ENCODE data around the gene CLCN6. TPM values are rescaled to one million over a fixed set of nuclear protein-coding genes. Genes with fewer than 3 reads are reported as not detected.
A peak's percentile ranks its signal among the peaks of the same experiment; 100 is the strongest.

The CLCN6 gene
- total RNA-seq, 1 donor from 2014 or later: 30.4 TPM

DNA sequence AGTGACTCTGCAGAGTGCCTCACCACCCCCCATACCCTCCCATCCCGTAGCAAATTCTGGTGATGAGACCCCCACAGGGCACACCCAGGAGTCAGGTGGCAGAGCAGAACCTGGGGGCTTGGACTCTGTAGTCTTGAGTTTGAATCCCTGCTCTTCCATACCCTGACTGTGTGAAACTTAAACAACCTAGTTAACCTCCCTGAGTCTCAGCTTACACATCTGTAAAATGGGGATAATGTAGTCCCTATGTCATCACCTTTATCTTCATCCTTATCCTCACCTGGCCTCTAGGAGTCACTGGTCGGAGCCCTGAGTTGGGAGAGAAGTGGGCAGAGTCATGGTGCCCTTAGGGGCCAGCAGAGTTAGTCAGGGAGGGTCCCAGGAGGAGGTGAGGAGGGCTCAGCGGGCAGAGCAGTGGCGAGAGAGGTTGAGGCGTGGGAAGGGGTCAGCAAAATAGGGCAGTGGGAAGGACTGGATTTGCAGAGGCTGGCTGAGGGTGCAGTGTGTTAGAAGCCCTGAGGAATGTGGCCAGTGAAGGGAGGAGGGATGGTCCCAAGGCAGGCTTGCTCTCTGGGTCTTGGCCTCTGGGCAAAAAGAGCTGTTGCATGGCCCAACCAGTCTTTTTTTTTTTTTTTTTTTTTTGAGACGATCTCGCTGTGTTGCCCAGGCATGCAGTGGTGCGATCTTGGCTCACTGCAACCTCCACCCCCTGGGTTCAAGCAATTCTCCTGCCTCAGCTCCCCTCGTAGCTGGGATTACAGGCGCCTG lies 25.4 kb upstream of the CLCN6 start:
- Mint-ChIP-seq H3K4me3 (ENCODE audit: unreplicated experiment) (no peak overlapping the region), H3K27ac (ENCODE audit: unreplicated experiment) (no peak overlapping the region), H3K4me1 (ENCODE audit: unreplicated experiment) (peaks cover 4% of the 10 kb centered on the region), H3K27me3 (ENCODE audit: unreplicated experiment) (no peaks in the 10 kb centered on the region), H3K9me3 (ENCODE audit: unreplicated experiment) (no peaks in the 10 kb centered on the region), H3K36me3 (ENCODE audit: unreplicated experiment) (no peaks in the 10 kb centered on the region)
- TF ChIP-seq, protein P1, sequence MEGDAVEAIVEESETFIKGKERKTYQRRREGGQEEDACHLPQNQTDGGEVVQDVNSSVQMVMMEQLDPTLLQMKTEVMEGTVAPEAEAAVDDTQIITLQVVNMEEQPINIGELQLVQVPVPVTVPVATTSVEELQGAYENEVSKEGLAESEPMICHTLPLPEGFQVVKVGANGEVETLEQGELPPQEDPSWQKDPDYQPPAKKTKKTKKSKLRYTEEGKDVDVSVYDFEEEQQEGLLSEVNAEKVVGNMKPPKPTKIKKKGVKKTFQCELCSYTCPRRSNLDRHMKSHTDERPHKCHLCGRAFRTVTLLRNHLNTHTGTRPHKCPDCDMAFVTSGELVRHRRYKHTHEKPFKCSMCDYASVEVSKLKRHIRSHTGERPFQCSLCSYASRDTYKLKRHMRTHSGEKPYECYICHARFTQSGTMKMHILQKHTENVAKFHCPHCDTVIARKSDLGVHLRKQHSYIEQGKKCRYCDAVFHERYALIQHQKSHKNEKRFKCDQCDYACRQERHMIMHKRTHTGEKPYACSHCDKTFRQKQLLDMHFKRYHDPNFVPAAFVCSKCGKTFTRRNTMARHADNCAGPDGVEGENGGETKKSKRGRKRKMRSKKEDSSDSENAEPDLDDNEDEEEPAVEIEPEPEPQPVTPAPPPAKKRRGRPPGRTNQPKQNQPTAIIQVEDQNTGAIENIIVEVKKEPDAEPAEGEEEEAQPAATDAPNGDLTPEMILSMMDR (IDR thresholded peaks at IDR 0.05): no peak
- DNase-seq (ENCODE audit: extremely low spot score, unreplicated experiment): no peak

DNA sequence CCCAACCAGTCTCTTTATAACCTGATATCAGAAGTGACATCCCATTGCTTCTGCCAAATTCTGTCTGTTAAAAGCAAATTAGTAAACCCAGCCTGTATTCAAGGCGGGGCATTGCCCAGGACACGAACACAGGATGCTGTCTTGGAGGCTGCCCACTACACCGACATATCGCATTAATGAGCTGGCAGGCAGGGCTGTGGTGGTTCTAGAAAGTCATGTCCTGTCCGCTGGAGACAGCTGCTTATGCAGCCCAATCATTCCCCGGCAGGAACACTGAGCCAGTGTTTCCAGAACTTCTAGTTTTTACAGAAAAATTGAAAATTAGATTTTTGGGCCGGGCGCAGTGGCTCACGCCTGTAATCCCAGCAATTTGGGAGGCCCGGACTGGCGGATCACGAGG lies 24.7 kb upstream of the CLCN6 start:
- no peaks in the 10 kb centered on the region for H3K36me3 Mint-ChIP-seq (ENCODE audit: unreplicated experiment)
- peaks cover 7% of the 10 kb centered on the region for H3K4me1 Mint-ChIP-seq (ENCODE audit: unreplicated experiment)
- TF ChIP-seq, protein P1 (IDR thresholded peaks at IDR 0.05): no peak
- H3K4me3 Mint-ChIP-seq (ENCODE audit: unreplicated experiment): no peak overlapping the region
- H3K27me3 Mint-ChIP-seq (ENCODE audit: unreplicated experiment): no peaks in the 10 kb centered on the region
- no peak for DNase-seq (ENCODE audit: extremely low spot score, unreplicated experiment)
- H3K27ac Mint-ChIP-seq (ENCODE audit: unreplicated experiment): no peak overlapping the region
- no peaks in the 10 kb centered on the region for H3K9me3 Mint-ChIP-seq (ENCODE audit: unreplicated experiment)

DNA sequence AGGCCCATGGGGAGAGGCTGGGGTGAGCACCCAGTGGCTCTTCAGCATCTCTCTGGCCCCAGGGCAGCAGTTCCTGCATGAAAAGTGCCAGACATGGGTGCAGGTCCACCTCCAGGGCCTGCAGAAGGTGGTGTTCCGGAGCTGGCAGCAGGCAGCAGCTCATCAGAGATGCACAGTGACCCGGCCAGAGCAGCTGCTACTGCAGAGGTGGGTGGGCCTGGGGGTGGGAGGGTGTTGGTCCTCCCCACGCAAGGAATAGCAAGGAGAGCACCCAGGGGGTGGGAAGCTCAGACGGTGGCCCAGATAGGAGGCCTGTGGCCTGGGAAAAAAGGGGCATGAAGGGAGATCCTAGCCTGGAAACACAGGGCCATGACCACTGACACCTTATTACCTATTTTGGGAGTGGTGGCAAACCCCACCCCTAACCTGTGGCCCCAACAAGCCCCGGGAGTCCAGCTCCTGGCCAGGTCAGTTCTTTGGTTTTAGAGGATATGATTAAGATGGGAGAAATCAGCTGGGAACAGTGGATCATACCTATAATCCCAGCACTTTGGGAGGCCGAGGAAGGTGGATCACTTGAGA lies 23.8 kb upstream of the CLCN6 start:
- Mint-ChIP-seq H3K4me3 (ENCODE audit: unreplicated experiment) (no peak overlapping the region), H3K27ac (ENCODE audit: unreplicated experiment) (no peak overlapping the region), H3K36me3 (ENCODE audit: unreplicated experiment) (no peaks in the 10 kb centered on the region), H3K9me3 (ENCODE audit: unreplicated experiment) (no peaks in the 10 kb centered on the region), H3K27me3 (ENCODE audit: unreplicated experiment) (no peaks in the 10 kb centered on the region), H3K4me1 (ENCODE audit: unreplicated experiment) (peaks cover 16% of the 10 kb centered on the region)
- DNase-seq (ENCODE audit: extremely low spot score, unreplicated experiment): no peak
- TF ChIP-seq, protein P1 (IDR thresholded peaks at IDR 0.05): no peak

DNA sequence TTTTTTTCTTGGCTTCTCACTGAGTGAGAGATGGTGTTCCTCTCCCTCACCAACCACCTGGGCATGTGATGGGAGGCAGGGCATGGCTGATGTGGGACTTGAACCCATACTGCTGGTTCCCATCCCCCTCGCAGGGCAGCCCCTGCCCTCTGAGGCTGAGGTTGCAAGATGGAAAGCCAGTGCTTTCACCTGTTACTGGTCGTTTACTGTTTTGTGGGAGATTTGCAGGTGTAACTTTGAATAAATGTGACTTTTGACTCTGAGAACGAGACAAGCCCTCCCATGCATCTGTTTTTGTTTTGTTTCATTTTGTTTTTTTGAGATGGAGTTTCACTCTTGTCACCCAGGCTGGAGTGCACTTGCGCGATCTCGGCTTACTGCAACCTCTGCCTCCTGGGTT lies 22.4 kb upstream of the CLCN6 start:
- no peaks in the 10 kb centered on the region for H3K36me3 Mint-ChIP-seq (ENCODE audit: unreplicated experiment)
- no peaks in the 10 kb centered on the region for H3K27me3 Mint-ChIP-seq (ENCODE audit: unreplicated experiment)
- no peak for DNase-seq (ENCODE audit: extremely low spot score, unreplicated experiment)
- no peaks in the 10 kb centered on the region for H3K9me3 Mint-ChIP-seq (ENCODE audit: unreplicated experiment)
- H3K27ac Mint-ChIP-seq (ENCODE audit: unreplicated experiment): no peak overlapping the region
- TF ChIP-seq, protein P1 (IDR thresholded peaks at IDR 0.05): no peak
- H3K4me1 Mint-ChIP-seq (ENCODE audit: unreplicated experiment): peaks cover 28% of the 10 kb centered on the region
- no peak overlapping the region for H3K4me3 Mint-ChIP-seq (ENCODE audit: unreplicated experiment)

DNA sequence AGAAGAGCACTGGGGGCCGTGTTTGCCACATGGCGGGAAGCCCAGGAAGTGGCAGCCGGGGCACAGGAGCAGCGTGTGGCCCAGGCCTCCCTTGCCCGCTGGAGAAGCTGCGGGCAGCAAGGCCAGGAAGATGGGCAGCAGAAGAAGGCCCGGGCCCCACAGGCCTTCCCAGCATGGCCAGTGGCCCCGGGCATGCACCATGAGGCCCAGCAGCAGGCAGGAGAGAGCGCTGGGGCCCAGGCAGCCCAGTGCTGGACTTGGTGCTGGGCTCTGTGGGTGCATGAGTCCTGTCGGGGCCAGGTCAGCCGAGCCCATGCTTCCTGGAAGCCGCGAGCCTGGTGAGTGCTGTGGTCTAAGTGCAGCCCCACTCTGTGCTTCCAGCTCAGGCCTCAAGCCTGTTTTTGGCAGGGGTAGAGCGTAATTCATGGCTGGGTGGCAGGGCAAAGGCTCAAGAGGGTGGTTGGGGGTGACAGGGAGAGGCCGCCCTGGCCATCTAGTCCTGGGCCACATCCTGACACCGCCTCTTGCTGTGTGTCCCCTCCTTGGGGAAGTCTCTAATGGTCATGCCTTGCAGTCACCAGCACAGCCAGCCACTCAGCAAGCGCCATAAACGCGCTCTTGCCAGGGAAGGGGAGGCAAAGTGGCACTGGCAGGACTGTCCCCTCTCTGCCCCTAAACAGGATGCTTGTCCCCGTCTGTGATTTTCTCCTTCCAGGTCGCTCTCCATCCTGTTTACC lies 21.6 kb upstream of the CLCN6 start:
- no peak overlapping the region for H3K27ac Mint-ChIP-seq (ENCODE audit: unreplicated experiment)
- H3K27me3 Mint-ChIP-seq (ENCODE audit: unreplicated experiment): no peaks in the 10 kb centered on the region
- H3K36me3 Mint-ChIP-seq (ENCODE audit: unreplicated experiment): no peaks in the 10 kb centered on the region
- H3K9me3 Mint-ChIP-seq (ENCODE audit: unreplicated experiment): no peaks in the 10 kb centered on the region
- TF ChIP-seq, protein P1 (IDR thresholded peaks at IDR 0.05): no peak
- DNase-seq (ENCODE audit: extremely low spot score, unreplicated experiment): peak; percentile 77
- H3K4me3 Mint-ChIP-seq (ENCODE audit: unreplicated experiment): no peak overlapping the region
- H3K4me1 Mint-ChIP-seq (ENCODE audit: unreplicated experiment): peaks cover 29% of the 10 kb centered on the region
